ENCODE results near the gene OGDH.

The OGDH gene

GRCh38 chr7:44576228-44576627 is 30.2 kb upstream of the OGDH start:
- no peak for TF ChIP-seq CTCF (IDR thresholded peaks at IDR 0.05; ENCODE audit: low read depth, low read length, missing control alignments)
- no peak for DNase-seq (ENCODE audit: low read depth)
- H3K4me3 ChIP-seq (ENCODE audit: low read depth, low read length): no peak overlapping the region
- in situ Hi-C loops (cut with HindIII; ENCODE audit: low sequenced_read_pairs): loop anchor here (25.0 kb wide), 1 partner anchor 236 kb away; no protein-coding TSS in a partner anchor

GRCh38 chr7:44580945-44581878 is 25.2 kb upstream of the OGDH start:
- in situ Hi-C loops (cut with HindIII; ENCODE audit: low sequenced_read_pairs): loop anchor here (25.0 kb wide), 1 partner anchor 231 kb away; no protein-coding TSS in a partner anchor
- no peak for TF ChIP-seq CTCF (IDR thresholded peaks at IDR 0.05; ENCODE audit: low read depth, low read length, missing control alignments)
- no peak for DNase-seq (ENCODE audit: low read depth)
- peak overlapping the region; percentile 94 for H3K4me3 ChIP-seq (ENCODE audit: low read depth, low read length)

- peak; percentile 97 for DNase-seq (ENCODE audit: low read depth)
- no peak for TF ChIP-seq CTCF (IDR thresholded peaks at IDR 0.05; ENCODE audit: low read depth, low read length, missing control alignments)
- peak within 1 kb of the TSS; percentile 94 for H3K4me3 ChIP-seq (ENCODE audit: low read depth, low read length)
- in situ Hi-C loops (cut with HindIII; ENCODE audit: low sequenced_read_pairs): loop anchor here (25.0 kb wide), 1 partner anchor 230 kb away; no protein-coding TSS in a partner anchor
Measured at GRCh38 chr7:44581879-44582603, 24.4 kb upstream of the OGDH start, which contains the start of gene TMED4. TMED4 (minus strand) TSS chr7:44582231; CDS start chr7:44582206, 25 bp downstream.

- in situ Hi-C loops (cut with HindIII; ENCODE audit: low sequenced_read_pairs): loop anchor here (25.0 kb wide), 1 partner anchor 229 kb away; no protein-coding TSS in a partner anchor
- H3K4me3 ChIP-seq (ENCODE audit: low read depth, low read length): peak overlapping the region; percentile 94
- TF ChIP-seq CTCF (IDR thresholded peaks at IDR 0.05; ENCODE audit: low read depth, low read length, missing control alignments): no peak
- DNase-seq (ENCODE audit: low read depth): no peak
Measured at GRCh38 chr7:44583146-44583865, 23.1 kb upstream of the OGDH start.

GRCh38 chr7:44587843-44588711 is 18.4 kb upstream of the OGDH start:
- H3K4me3 ChIP-seq (ENCODE audit: low read depth, low read length): no peak overlapping the region
- DNase-seq (ENCODE audit: low read depth): peak; percentile 60
- in situ Hi-C loops (cut with HindIII; ENCODE audit: low sequenced_read_pairs): loop anchor here (25.0 kb wide), 1 partner anchor 224 kb away; no protein-coding TSS in a partner anchor
- peak; percentile 52 for TF ChIP-seq CTCF (IDR thresholded peaks at IDR 0.05; ENCODE audit: low read depth, low read length, missing control alignments)
